Measurements from ENCODE around the gene AQP2.

DNA sequence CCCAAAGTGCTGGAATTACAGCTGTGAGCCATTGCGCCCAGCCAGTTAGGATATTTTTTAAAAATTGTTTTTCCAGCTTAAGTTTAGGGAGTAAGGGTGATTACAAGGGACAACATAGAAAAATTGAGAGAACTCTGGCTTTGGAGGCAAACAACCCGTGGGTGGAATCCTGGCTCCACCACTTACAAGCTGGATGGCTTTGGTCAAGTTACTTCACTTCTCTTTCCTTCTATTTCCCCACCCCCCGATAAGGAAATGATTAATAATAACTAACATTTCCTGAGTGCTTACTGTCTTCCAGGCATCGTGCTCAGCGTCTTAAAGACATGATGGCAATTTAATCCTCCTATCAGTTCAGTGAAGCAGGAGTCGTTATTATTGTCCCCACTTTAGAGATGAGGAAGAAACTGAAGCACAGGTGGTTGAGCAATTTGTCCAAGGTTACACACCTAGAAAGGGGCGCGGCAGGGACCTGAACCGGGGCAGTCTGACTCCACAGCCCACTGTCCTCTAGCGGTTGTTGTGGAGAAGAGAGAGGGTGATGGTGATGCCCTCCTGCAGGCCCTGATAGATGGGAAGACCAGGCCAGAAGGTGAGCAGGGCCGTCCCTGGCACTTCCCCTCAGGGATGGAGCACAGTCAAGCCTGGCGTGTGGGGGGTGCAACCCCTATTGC is 30.2 kb upstream of the AQP2 start:
- TF ChIP-seq, protein P1, sequence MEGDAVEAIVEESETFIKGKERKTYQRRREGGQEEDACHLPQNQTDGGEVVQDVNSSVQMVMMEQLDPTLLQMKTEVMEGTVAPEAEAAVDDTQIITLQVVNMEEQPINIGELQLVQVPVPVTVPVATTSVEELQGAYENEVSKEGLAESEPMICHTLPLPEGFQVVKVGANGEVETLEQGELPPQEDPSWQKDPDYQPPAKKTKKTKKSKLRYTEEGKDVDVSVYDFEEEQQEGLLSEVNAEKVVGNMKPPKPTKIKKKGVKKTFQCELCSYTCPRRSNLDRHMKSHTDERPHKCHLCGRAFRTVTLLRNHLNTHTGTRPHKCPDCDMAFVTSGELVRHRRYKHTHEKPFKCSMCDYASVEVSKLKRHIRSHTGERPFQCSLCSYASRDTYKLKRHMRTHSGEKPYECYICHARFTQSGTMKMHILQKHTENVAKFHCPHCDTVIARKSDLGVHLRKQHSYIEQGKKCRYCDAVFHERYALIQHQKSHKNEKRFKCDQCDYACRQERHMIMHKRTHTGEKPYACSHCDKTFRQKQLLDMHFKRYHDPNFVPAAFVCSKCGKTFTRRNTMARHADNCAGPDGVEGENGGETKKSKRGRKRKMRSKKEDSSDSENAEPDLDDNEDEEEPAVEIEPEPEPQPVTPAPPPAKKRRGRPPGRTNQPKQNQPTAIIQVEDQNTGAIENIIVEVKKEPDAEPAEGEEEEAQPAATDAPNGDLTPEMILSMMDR (conservative IDR thresholded peaks at IDR 0.05; ENCODE audit: low read depth in 2 of 2), result no peak
- no peak for TF ChIP-seq POLR2AphosphoS5 (IDR thresholded peaks at IDR 0.05; ENCODE audit: low read depth)
- TF ChIP-seq JUNB (IDR thresholded peaks at IDR 0.05; ENCODE audit: unreplicated experiment), result no peak

Data from GM23338 (cell line).